Activated naive CD4-positive, alpha-beta T cell (primary cell): ENCODE data around the gene FOXI1.
"Not testable (repeated sequence)": the region's sequence is repeated elsewhere in the genome, so short reads cannot be mapped to it uniquely, and the experiment has no call there.

Source experiments
- DNase-seq, 4 experiments: peaks; one replicate each; lab custom pipeline; 2025; lab: John Stamatoyannopoulos, UW

Gene FOXI1

GRCh38 chr5:170126061-170126460 lies 20.4 kb downstream of the FOXI1 start:
- no peak for DNase-seq

- no peak for DNase-seq
These were observed 20.9 kb downstream of the FOXI1 start for GRCh38 chr5:170126626-170127025.

- no peak for DNase-seq
These were observed 25.5 kb downstream of the FOXI1 start for GRCh38 chr5:170131235-170131634.

- DNase-seq = no peak
These were observed 26.7 kb downstream of the FOXI1 start for GRCh38 chr5:170132269-170132975.

- DNase-seq = no peak
These were observed 27.3 kb downstream of the FOXI1 start for GRCh38 chr5:170132976-170133448.

GRCh38 chr5:170135796-170136490 lies 30.2 kb downstream of the FOXI1 start:
- no peak for DNase-seq

GRCh38 chr5:170136506-170136905 lies 30.8 kb downstream of the FOXI1 start:
- DNase-seq = no peak

GRCh38 chr5:170137694-170138214 lies 32.1 kb downstream of the FOXI1 start:
- no peak for DNase-seq

GRCh38 chr5:170138273-170138672 lies 32.6 kb downstream of the FOXI1 start:
- DNase-seq = no peak

- DNase-seq = no peak
These were observed 34.2 kb downstream of the FOXI1 start for GRCh38 chr5:170139786-170140335.

- DNase-seq = not testable (repeated sequence)
These were observed 35.5 kb downstream of the FOXI1 start for GRCh38 chr5:170141196-170141595.

- DNase-seq = no peak
These were observed 35.9 kb downstream of the FOXI1 start for GRCh38 chr5:170141636-170142035.

GRCh38 chr5:170142196-170142595 lies 36.5 kb downstream of the FOXI1 start:
- no peak for DNase-seq

GRCh38 chr5:170143091-170143490 lies 37.4 kb downstream of the FOXI1 start:
- DNase-seq = no peak

GRCh38 chr5:170143710-170144109 lies 38.0 kb downstream of the FOXI1 start:
- DNase-seq = no peak

- no peak for DNase-seq
These were observed 38.8 kb downstream of the FOXI1 start for GRCh38 chr5:170144286-170145023.

GRCh38 chr5:170145462-170145861 lies 39.8 kb downstream of the FOXI1 start:
- no peak for DNase-seq

GRCh38 chr5:170147051-170147752 lies 41.5 kb downstream of the FOXI1 start:
- no peak for DNase-seq

GRCh38 chr5:170147753-170148264 lies 42.1 kb downstream of the FOXI1 start:
- DNase-seq = no peak

- DNase-seq = no peak
These were observed 42.9 kb downstream of the FOXI1 start for GRCh38 chr5:170148430-170149205.

GRCh38 chr5:170149206-170149515 lies 43.5 kb downstream of the FOXI1 start:
- DNase-seq = no peak
